ENCODE results near the gene UQCRQ.
A peak's percentile ranks its signal among the peaks of the same experiment; 100 is the strongest.

The UQCRQ gene

GRCh38 chr5:132866342-132867045, at the start of gene UQCRQ, which contains the start of gene GDF9:
Gene UQCRQ, plus strand, starts transcription at chr5:132866642. Its CDS starts 240 bp downstream, at chr5:132866882.
Gene GDF9, minus strand, starts transcription at chr5:132866469. Its CDS starts 1,936 bp downstream, at chr5:132864533.
- peak within 1 kb of the TSS; percentile 95 for H3K4me3 ChIP-seq (ENCODE audit: low read depth, low read length)

GRCh38 chr5:132817011-132817410, 49.4 kb upstream of the UQCRQ start:
- no peak overlapping the region for H3K4me3 ChIP-seq (ENCODE audit: low read depth, low read length)

DNA sequence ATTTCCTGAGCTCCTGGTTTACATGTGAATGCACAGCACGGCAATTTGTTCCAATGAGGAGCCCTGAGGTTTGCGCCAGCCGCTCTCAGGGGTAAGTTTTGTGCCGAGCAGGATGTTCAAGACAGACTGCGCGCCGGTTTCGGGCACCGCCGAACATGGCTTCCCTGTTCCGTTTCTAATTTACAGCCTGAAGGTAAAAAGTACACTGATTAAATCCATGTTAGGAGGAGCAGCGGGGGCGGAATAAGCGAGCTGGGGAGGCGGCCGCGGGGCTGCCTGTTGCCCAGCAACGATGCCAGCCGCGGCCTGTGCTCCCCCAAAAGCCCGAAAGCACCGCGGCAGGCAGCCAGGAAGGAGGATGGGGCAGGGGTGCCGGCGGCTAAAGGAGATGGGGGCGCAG, 47.0 kb upstream of the UQCRQ start:
- H3K4me3 ChIP-seq (ENCODE audit: low read depth, low read length), result no peak overlapping the region

DNA sequence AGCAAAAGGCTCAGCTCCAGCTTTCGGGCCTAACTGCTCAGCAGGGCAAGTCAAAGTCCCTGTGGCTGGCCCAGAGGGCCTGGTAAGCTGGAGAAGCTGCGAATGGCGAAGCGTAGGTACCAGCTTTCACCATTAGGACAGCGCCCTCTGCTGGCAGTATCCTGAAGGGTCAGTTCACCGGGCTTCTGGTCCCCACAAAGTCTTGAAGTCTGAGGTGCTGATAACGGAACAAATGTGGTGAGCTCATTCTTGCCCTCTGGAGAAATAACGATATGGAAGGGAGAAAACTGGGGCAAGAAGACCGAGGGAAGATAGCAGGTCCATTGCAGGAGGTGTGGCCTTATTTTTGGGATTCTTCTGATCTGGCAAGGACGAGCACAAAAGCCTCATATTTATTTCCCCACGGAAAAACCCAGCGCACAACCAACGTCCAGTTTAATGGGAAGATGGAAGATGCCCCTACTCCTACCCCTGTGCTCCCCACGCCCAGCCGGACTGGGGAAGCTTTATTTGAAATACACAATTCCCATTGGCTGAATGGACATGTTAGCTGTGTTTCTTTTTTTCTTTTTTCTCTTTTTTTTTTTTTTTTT, 46.2 kb upstream of the UQCRQ start:
- H3K4me3 ChIP-seq (ENCODE audit: low read depth, low read length), result no peak overlapping the region

- H3K4me3 ChIP-seq (ENCODE audit: low read depth, low read length), result no peak overlapping the region
Observed at GRCh38 chr5:132821350-132821749, 45.1 kb upstream of the UQCRQ start.

GRCh38 chr5:132821791-132822190, 44.7 kb upstream of the UQCRQ start:
- H3K4me3 ChIP-seq (ENCODE audit: low read depth, low read length), result no peak overlapping the region

- H3K4me3 ChIP-seq (ENCODE audit: low read depth, low read length), result peak overlapping the region; percentile 4
Observed at GRCh38 chr5:132822650-132823480, 43.6 kb upstream of the UQCRQ start.

DNA sequence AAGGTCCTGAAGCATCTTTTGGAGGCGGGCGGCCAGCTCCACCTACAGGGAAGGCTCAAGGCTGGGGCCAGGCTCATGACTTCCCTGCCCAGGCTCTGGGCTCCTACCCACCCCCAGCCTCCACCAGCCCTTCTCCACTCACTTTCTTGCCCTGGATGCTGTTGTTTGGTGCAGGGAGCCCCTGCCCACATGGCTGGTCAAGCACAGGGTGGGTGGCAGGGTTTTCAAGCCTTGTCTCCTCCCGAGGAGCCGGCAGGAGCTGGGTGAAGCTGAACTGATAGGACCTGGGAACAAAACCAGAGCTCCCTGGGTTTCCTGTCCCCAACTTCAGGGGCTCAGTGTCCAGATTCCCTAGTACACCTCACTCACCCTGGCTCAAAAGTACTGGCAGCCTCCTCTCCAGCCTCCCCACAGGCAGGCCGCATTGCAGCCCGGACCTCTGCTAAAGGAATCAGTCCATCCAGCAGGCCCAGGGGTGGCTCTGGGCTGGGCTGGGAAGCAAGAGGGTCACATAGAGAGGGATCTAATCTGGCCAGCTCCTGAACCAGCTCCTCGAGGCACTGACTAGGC, 42.9 kb upstream of the UQCRQ start:
- H3K4me3 ChIP-seq (ENCODE audit: low read depth, low read length), result no peak overlapping the region

DNA sequence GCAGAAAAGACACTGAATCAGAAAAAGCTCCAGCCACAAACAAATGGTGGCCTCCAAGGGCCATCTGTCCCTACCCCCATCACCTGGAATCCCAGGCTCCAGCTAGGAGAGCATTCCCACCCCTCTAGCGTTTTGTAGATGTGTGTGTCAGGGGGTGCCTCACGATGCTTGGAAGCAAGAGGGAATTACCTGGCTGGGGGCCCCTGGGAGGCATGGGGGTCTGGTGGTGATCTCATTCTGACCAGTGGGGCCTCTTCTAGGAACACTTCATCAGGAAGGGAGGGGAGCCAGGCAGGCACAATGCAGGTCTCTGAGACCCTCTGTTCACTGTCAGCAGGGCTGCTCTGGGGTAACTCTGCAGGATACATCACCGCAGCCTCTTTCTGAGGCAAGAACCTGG, 42.0 kb upstream of the UQCRQ start:
- H3K4me3 ChIP-seq (ENCODE audit: low read depth, low read length), result no peak overlapping the region

DNA sequence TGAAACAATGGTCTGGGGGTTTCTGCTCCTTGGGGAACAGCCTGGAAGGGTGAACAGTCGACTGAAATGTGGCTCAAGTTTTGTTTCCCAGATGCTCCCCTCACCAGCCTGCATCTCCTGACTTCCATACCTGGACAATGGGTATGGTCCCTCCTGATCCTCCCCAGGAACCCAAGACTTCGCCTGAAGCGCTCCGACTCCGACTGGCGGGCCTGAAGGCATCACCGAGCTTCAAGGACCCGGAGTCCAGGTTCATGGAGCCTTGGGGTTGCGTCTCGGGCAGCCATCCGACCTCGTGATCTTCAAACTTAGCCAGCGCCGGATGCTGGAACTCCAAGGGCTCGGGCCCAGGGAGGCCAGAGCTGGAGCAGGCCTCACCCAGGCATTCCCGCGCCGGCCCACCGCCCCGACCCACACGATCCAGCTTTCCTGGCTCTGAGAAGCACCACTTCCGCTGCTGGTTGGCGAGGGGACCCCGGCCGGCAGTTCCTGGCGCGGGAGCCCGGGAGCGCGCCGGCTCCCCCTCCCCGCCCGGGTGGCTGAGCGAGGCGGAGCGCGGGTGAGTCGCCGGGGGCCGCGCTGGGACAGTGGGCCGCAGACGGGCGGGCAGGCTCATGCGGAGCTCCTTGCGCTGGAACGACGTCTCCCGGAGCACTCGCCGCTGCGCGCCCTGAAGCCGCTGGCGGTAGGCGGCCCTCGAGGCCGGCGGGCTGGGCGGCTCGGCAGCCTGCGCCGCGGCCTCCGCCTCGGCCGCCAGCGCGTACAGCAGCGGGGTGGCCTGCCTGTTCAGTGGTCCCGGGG, 41.2 kb upstream of the UQCRQ start:
- H3K4me3 ChIP-seq (ENCODE audit: low read depth, low read length), result peak overlapping the region; percentile 45

- H3K4me3 ChIP-seq (ENCODE audit: low read depth, low read length), result peak overlapping the region; percentile 45
Observed at GRCh38 chr5:132825834-132826391, 40.5 kb upstream of the UQCRQ start.

DNA sequence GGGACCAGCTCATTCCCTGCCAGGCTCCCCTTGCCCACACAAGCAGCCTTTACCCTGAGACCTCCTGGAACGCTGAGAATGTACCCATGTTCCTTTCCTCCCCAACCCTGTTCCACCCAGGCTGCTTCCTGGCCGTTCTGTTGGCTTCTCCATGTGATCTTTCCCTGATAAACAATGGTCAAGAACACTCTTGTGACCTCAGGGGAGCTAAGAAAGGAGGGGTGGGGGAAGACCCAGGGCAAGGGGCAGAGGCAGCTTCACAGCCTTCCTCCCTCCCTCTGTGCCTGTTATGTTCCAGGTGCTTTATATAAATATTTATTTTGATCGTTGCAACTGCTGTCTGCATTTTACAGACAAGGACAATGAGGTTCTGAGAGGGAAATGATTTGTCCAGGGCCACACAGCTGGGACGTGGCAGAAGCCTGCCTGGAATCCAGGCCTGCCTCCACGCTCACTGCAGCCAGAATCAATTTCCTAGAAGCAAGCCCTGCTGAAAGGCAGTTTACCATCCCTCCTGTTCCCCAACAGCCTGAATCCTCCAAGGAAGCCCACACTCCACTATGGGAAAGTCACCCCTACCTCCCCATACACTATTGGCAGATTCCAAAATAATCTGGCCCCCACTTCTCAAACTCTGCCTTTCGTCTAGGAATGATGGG, 39.9 kb upstream of the UQCRQ start:
- H3K4me3 ChIP-seq (ENCODE audit: low read depth, low read length), result no peak overlapping the region

GRCh38 chr5:132827943-132828673, 38.3 kb upstream of the UQCRQ start:
- H3K4me3 ChIP-seq (ENCODE audit: low read depth, low read length), result no peak overlapping the region

GRCh38 chr5:132828846-132829494, 37.5 kb upstream of the UQCRQ start:
- H3K4me3 ChIP-seq (ENCODE audit: low read depth, low read length), result no peak overlapping the region

DNA sequence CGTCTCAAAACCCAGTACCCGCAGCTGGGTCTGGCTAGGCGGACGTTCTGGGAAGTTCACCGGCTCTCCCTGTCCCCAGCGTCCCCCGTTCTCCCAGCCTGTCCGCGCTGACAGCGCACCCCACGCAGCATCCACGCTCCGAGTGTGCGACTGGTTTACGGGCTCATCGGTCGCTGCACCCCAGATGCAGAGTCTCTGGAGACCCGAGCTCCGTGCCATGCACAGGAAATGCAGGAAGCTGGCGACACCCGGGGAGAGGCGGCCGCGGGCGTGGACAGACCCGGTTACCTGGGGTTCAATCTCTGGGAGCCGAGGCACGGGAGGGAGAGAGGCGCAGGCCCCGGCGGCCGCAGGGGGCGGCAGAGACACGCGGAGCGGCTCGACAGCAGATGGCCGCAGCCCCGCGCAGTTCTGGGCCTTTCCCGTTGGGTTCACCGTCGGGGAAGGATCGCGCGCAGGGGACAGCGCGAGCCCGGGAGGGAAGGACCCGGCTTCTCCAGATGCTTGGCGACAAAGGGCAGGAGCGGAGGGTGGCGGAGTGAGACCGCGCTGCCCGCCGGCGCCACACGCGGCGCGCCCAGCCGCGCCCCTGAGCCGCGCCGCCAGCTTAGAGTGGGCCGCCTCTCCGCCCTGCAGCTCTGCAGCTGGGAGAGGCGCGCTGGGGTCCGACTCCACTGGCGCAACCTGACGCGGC, 36.6 kb upstream of the UQCRQ start:
- H3K4me3 ChIP-seq (ENCODE audit: low read depth, low read length), result peak overlapping the region; percentile 61

DNA sequence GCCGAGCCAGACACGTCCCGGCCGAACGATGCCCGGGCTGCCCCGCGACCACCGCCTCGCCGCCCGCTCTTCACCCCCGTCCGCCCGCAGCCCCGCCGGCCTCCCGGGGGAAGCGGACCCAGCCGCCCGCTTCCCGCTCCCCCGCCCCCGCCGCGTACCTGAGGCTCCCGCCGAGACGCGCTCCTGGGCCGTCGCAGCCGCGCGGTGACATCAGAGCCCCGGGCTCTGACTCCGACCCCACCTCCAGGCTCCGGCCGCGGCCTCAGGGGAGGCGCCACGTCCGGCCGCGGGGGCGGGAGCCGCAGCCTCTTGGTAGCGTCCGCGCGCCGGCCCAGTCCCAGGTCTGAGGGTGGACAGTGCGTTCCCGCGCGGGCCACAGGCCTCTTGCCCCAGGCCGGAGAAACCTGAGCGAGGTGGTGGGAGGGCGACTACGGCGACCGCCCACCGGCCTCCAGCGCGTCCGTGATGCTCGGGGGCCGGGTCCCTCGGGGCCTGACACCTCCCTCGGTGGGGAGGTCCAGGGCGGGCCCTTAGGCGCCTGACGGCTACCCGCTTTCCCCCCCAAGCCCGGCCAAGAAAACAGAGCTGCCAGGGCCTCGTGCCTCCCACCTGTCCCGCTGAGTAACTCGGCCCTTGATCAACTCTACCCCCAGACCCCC, 35.9 kb upstream of the UQCRQ start, which contains the start of gene SHROOM1:
Gene SHROOM1 (minus strand): TSS at position 212 of the 659 bp plus-strand sequence. CDS start 4,507 bp downstream, outside the sequence.
- H3K4me3 ChIP-seq (ENCODE audit: low read depth, low read length), result peak within 1 kb of the TSS; percentile 61
